ENCODE results near the gene SDF4.

The SDF4 gene

GRCh38 chr1:1229770-1230169, 2.0 kb downstream of the SDF4 start:
- no peak for FAIRE-seq
- DNase-seq (ENCODE audit: insufficient read length, low spot score) = no peak

GRCh38 chr1:1228596-1229321, 3.0 kb downstream of the SDF4 start:
- DNase-seq (ENCODE audit: insufficient read length, low spot score) (no peak), FAIRE-seq (no peak)

GRCh38 chr1:1228187-1228586, 3.6 kb downstream of the SDF4 start:
- FAIRE-seq = no peak
- no peak for DNase-seq (ENCODE audit: insufficient read length, low spot score)

- FAIRE-seq (no peak), DNase-seq (ENCODE audit: insufficient read length, low spot score) (no peak)
Observed at GRCh38 chr1:1227386-1227785, 4.4 kb downstream of the SDF4 start.

- no peak for FAIRE-seq
- no peak for DNase-seq (ENCODE audit: insufficient read length, low spot score)
Observed at GRCh38 chr1:1226566-1227362, 5.0 kb downstream of the SDF4 start.

- FAIRE-seq (no peak), DNase-seq (ENCODE audit: insufficient read length, low spot score) (no peak)
Observed at GRCh38 chr1:1225913-1226312, 5.9 kb downstream of the SDF4 start.

GRCh38 chr1:1225238-1225845, 6.5 kb downstream of the SDF4 start:
- FAIRE-seq (no peak), DNase-seq (ENCODE audit: insufficient read length, low spot score) (no peak)

- DNase-seq (ENCODE audit: insufficient read length, low spot score) (no peak), FAIRE-seq (no peak)
Observed at GRCh38 chr1:1223891-1224290, 7.9 kb downstream of the SDF4 start.

GRCh38 chr1:1223321-1223720, 8.5 kb downstream of the SDF4 start:
- DNase-seq (ENCODE audit: insufficient read length, low spot score) (no peak), FAIRE-seq (no peak)

GRCh38 chr1:1222575-1223225, 9.1 kb downstream of the SDF4 start:
- DNase-seq (ENCODE audit: insufficient read length, low spot score) (no peak), FAIRE-seq (no peak)

GRCh38 chr1:1221887-1222574, 9.8 kb downstream of the SDF4 start:
- no peak for FAIRE-seq
- DNase-seq (ENCODE audit: insufficient read length, low spot score) = no peak

GRCh38 chr1:1220197-1220596, 11.6 kb downstream of the SDF4 start:
- no peak for FAIRE-seq

GRCh38 chr1:1219341-1219740, 12.5 kb downstream of the SDF4 start:
- FAIRE-seq = no peak
- no peak for DNase-seq (ENCODE audit: insufficient read length, low spot score)

More at GRCh38 chr1:1220197-1220596, 11.6 kb downstream of the SDF4 start:
- no peak for DNase-seq (ENCODE audit: insufficient read length, low spot score)

- DNase-seq (ENCODE audit: insufficient read length, low spot score) (no peak), FAIRE-seq (no peak)
Observed at GRCh38 chr1:1218524-1219200, 13.1 kb downstream of the SDF4 start.

GRCh38 chr1:1217621-1218523, 13.9 kb downstream of the SDF4 start:
- FAIRE-seq (no peak), DNase-seq (ENCODE audit: insufficient read length, low spot score) (no peak)

- FAIRE-seq = no peak
- DNase-seq (ENCODE audit: insufficient read length, low spot score) = no peak
Observed at GRCh38 chr1:1216770-1217620, 14.8 kb downstream of the SDF4 start.

GRCh38 chr1:1215881-1216605, 15.8 kb downstream of the SDF4 start:
- FAIRE-seq = no peak
- DNase-seq (ENCODE audit: insufficient read length, low spot score) = no peak

Measured in GM19239 (cell line).